Measurements from ENCODE around the gene RIMS3. TPM values are rescaled to one million over a fixed set of nuclear protein-coding genes. Genes with fewer than 3 reads are reported as not detected.

The RIMS3 gene
- total RNA-seq, 1 donor from 2014 or later: 2.9 TPM

DNA sequence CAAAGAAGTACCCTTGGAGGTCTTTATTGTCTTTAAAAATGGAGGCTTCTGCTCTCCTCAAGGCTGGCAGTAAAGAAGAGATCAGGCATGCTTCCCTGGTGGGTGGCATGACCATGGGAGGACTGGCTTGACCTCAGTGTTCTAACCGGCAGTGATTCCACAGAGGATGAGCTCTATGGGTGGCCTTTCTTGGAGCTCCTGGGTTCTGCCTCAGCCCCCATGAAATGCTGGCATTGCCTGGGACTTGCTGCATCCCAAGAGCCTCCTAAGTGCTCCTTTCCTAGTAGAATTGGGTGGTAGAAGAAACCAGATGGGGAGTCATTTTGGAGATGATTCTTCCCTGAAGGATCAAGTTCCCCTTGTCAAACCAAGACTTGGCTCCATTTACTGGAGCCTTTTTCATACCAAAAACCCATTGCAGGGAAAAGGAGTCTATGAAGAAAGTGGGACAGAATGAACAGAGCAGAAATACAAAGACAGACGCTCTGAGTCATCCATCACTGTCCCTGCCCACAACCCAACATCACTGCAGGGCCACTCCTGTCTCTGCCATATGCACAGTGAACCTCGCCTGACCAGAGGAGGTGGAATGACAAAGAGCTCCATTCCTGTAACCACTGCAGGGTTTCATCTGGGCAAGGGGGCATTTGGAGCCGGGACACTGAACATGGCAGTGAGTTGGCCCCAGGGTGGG is 42.4 kb downstream of the RIMS3 start:
- H3K4me3 ChIP-seq (ENCODE audit: low read depth, low read length): no peak overlapping the region
- TF ChIP-seq, protein P1, sequence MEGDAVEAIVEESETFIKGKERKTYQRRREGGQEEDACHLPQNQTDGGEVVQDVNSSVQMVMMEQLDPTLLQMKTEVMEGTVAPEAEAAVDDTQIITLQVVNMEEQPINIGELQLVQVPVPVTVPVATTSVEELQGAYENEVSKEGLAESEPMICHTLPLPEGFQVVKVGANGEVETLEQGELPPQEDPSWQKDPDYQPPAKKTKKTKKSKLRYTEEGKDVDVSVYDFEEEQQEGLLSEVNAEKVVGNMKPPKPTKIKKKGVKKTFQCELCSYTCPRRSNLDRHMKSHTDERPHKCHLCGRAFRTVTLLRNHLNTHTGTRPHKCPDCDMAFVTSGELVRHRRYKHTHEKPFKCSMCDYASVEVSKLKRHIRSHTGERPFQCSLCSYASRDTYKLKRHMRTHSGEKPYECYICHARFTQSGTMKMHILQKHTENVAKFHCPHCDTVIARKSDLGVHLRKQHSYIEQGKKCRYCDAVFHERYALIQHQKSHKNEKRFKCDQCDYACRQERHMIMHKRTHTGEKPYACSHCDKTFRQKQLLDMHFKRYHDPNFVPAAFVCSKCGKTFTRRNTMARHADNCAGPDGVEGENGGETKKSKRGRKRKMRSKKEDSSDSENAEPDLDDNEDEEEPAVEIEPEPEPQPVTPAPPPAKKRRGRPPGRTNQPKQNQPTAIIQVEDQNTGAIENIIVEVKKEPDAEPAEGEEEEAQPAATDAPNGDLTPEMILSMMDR (IDR thresholded peaks at IDR 0.05; ENCODE audit: insufficient read depth, low read length, poor library complexity, severe bottlenecking): no peak
- H3K36me3 ChIP-seq (ENCODE audit: control insufficient read depth, insufficient read depth, low read length): no peaks in the 10 kb centered on the region
- DNase-seq (ENCODE audit: low read depth): no peak
- no peaks in the 10 kb centered on the region for H3K27me3 ChIP-seq (ENCODE audit: control insufficient read depth, insufficient read depth, low read length)

DNA sequence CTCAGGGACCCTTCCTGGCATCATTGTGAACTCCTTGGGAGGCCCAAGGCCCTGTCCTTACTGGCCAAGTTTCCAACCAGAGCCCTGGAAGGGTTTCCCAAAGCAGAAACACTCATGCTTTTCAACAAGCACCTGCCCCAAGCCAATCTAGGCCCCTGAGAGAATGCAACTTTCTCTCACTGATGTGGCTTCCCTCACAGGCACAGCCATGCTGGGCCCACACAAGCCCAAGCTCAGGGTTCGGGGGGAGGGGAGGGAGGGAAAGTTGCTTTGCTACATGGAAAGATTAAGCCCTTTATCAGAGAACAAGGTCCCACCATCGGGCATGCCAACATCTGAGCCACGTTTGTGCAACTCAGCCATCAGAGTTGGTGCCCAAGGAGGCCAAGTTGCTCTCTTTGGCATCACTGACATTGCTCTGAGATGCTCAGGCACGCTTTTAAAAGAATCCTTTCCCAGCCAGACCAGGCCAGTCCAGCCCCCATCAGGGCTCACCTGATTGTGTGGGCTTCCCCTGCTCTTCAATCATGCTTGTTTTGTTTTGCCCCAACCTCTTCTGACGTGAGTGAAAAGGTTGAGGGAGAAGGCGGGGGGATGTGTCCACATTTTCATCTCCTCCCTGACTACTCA is 43.5 kb downstream of the RIMS3 start:
- Histone ChIP-seq H3K4me3 (ENCODE audit: low read depth, low read length) (no peak overlapping the region), H3K27me3 (ENCODE audit: control insufficient read depth, insufficient read depth, low read length) (no peaks in the 10 kb centered on the region), H3K36me3 (ENCODE audit: control insufficient read depth, insufficient read depth, low read length) (no peaks in the 10 kb centered on the region)
- no peak for DNase-seq (ENCODE audit: low read depth)
- TF ChIP-seq, protein P1 (IDR thresholded peaks at IDR 0.05; ENCODE audit: insufficient read depth, low read length, poor library complexity, severe bottlenecking): no peak

DNA sequence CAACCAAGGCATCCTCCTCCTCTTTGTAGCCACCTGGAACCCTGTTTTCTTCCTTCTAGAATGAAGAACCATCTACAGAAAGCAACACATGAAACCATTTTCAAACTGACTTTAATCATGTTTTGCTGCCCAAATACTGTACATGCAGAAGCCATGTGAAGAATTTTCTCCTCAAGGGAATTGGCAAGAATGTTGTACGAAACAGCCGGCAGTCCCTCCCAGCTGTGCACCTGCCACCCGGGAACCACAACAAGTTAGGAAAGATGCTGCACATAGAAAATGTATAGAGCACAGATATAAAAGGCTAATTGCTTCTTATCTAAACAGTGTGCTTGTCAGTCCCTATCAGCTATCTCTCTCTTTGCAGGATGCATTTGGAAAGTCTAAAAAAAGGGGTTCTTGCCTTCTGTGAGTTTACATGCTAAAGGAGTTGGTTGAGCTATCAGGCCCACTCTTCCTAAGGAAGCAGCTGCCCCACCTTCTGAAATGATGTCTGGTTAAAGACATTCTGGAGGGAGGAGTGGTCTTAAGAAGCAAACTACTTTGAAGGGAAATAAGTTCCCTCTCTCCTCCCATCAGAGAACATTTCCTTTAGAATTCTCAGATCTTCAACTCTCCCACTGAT is 44.8 kb downstream of the RIMS3 start:
- no peak for DNase-seq (ENCODE audit: low read depth)
- TF ChIP-seq, protein P1 (IDR thresholded peaks at IDR 0.05; ENCODE audit: insufficient read depth, low read length, poor library complexity, severe bottlenecking): no peak
- Histone ChIP-seq H3K36me3 (ENCODE audit: control insufficient read depth, insufficient read depth, low read length) (no peaks in the 10 kb centered on the region), H3K4me3 (ENCODE audit: low read depth, low read length) (no peak overlapping the region), H3K27me3 (ENCODE audit: control insufficient read depth, insufficient read depth, low read length) (no peaks in the 10 kb centered on the region)

DNA sequence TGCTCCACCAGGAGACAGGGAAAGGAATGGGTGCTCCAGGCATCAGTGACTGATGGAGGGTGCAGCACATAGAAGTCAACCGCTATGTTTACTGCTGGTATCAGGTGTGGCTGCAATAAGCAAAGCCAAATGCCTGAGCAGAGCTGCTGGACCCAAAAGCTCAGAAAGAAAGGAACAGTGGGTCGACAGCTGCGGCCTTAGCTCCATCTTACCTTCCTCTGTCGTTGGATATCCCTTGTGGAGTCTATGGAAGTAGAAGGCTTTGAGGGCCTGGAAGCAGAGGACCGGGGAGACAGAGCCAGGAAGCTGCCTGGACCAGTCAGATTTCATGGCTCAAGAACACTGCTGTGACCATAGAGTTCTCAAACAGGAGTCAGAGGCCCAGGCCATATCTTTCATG is 45.3 kb downstream of the RIMS3 start:
- H3K27me3 ChIP-seq (ENCODE audit: control insufficient read depth, insufficient read depth, low read length): no peaks in the 10 kb centered on the region
- H3K4me3 ChIP-seq (ENCODE audit: low read depth, low read length): no peak overlapping the region
- no peak for DNase-seq (ENCODE audit: low read depth)
- TF ChIP-seq, protein P1 (IDR thresholded peaks at IDR 0.05; ENCODE audit: insufficient read depth, low read length, poor library complexity, severe bottlenecking): no peak
- no peaks in the 10 kb centered on the region for H3K36me3 ChIP-seq (ENCODE audit: control insufficient read depth, insufficient read depth, low read length)

DNA sequence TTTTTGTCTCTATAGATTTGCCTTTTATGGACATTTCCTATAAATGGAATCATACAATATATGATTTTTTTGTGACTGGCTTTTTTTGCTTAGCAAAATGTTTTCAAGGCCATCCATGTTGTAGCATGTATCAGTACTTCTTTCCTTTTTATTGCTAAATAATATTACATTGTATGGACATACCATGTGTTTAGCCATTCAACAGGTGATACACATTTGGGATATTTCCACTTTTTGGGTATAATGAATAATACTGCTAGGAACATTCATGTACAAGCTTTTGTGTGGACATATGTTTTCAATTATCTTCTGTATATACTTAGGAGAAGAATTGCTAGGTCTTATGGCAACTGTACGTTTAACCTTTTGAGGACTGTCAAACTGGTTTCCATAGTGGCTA is 47.4 kb downstream of the RIMS3 start:
- no peak for DNase-seq (ENCODE audit: low read depth)
- H3K4me3 ChIP-seq (ENCODE audit: low read depth, low read length): no peak overlapping the region
- TF ChIP-seq, protein P1 (IDR thresholded peaks at IDR 0.05; ENCODE audit: insufficient read depth, low read length, poor library complexity, severe bottlenecking): no peak
- H3K36me3 ChIP-seq (ENCODE audit: control insufficient read depth, insufficient read depth, low read length): no peaks in the 10 kb centered on the region
- H3K27me3 ChIP-seq (ENCODE audit: control insufficient read depth, insufficient read depth, low read length): no peaks in the 10 kb centered on the region

All from kidney epithelial cell (primary cell).